H1 (cell line): ENCODE measurements around the gene PTPRT. TPM values are rescaled to one million over a fixed set of nuclear protein-coding genes. Genes with fewer than 3 reads are reported as not detected.

Source experiments
- TCF12 ChIP-seq: IDR thresholded peaks from 2 replicates; pipeline ENCODE4 v1.6.1; 2011; ENCODE audit warnings: low read depth, mild to moderate bottlenecking, low read length
- polyA plus RNA-seq, 7 experiments: library from polyadenylated mRNA; depleted of rRNA in 3 of 7; stranded (reverse) in 5 of 7; unstranded in 2 of 7; fragments of >200 nt in 5 of 7; fragments of 200-250 nt in 2 of 7; gene quantifications; 1 replicate in 5 of 7; 2 replicates in 1 of 7; 4 replicates in 1 of 7; pipeline versions ENCODE4 v1.2.1 to v1.2.3, GENCODE V29; 2011 to 2013; ENCODE audit warnings: missing spikeins in 2 of 7, mixed read lengths in 2 of 7
- total RNA-seq: library from RNA; stranded (reverse); fragmentation: NEBNext Ultra II Directional; extraction: Animal tissue kit (Norgen Biotek cat#: 25700); gene quantifications from 2 replicates; pipeline ENCODE4 v1.2.1, GENCODE V29; 2021

Gene PTPRT
- total and polyA plus RNA-seq, 2 of the 8 experiments (the other 6 are each of a cell fraction or from before 2014, with no cell fraction given), result 0.33 to 1.8 TPM

- no peak for TF ChIP-seq TCF12
Measured at GRCh38 chr20:42852691-42853090, 337.0 kb downstream of the PTPRT start (continued).
